Upper lobe of left lung (tissue), 6 donors: ENCODE results near the gene MMP26. TPM values are rescaled to one million over a fixed set of nuclear protein-coding genes. Genes with fewer than 3 reads are reported as not detected.

Source experiments
- ATAC-seq, 2 donors: fragments of 200-7000 bp; cut with Tn5 transposase; one replicate each; pipeline ENCODE4 v1.9.1; 2022; ENCODE audit warnings: mild to moderate bottlenecking in 2 of 2, moderate library complexity in 2 of 2; ENCODE audit not compliant: low FRiP score in 2 of 2
- DNase-seq, 2 donors: peaks; one replicate each; pipeline ENCODE4 v3.0.0-alpha.2; 2019 to 2020
- H3K27ac ChIP-seq, 4 donors: fragments of 200-600 bp; sonication (generic); one replicate each; pipeline ENCODE4 v1.5.1; 2016 to 2019
- H3K27me3 ChIP-seq, 4 donors: fragments of 200-600 bp; sonication (generic); one replicate each; pipeline ENCODE4 v1.5.1; 2017 to 2019
- H3K36me3 ChIP-seq, 4 donors: fragments of 200-600 bp; sonication (generic); one replicate each; pipeline ENCODE4 v1.5.1; 2016 to 2019
- H3K4me1 ChIP-seq, 4 donors: fragments of 200-600 bp; sonication (generic); one replicate each; pipeline ENCODE4 v1.5.1; 2018 to 2019
- H3K4me3 ChIP-seq, 4 donors: fragments of 200-600 bp; sonication (generic); one replicate each; pipeline ENCODE4 v1.5.1; 2017 to 2019; ENCODE audit warnings: mild to moderate bottlenecking in 2 of 4, moderate library complexity in 1 of 4
- H3K9me3 ChIP-seq, 4 donors: fragments of 200-600 bp; sonication (generic); one replicate each; pipeline ENCODE4 v1.5.1; 2018 to 2019
- CTCF ChIP-seq, 6 experiments: fragments of 450-650 bp in 4 of 6; fragments of 200-600 bp in 2 of 6; sonication (generic) in 2 of 6; IDR thresholded peaks; one replicate each; pipeline ENCODE4 v1.5.1; 2016 to 2019; ENCODE audit warnings: antibody characterized with exemption in 6 of 6
- EP300 ChIP-seq, 4 donors: sonication (generic); formaldehyde crosslinking; IDR thresholded peaks; one replicate each; pipeline ENCODE4 v1.5.1; 2017; ENCODE audit warnings: antibody characterized with exemption in 4 of 4, control low read depth in 2 of 4
- POLR2A ChIP-seq, 4 donors: fragments of 450-650 bp; IDR thresholded peaks; one replicate each; pipeline ENCODE4 v1.5.1; 2016 to 2017; ENCODE audit warnings: antibody characterized with exemption in 4 of 4, mild to moderate bottlenecking in 2 of 4
- POLR2AphosphoS5 ChIP-seq, 2 donors: sonication (generic); formaldehyde crosslinking; IDR thresholded peaks; one replicate each; pipeline ENCODE4 v1.5.1; 2017; ENCODE audit warnings: antibody characterized with exemption in 2 of 2
- WGBS, 2 donors: methylation state at CpG; one replicate each; pipeline ENCODE4 v1.1.5; 2017 to 2018; 5-methylcytosine and 5-hydroxymethylcytosine counted together
- total RNA-seq, 6 donors: library from RNA; depleted of rRNA in 4 of 6; stranded (reverse); fragments of >200 nt in 4 of 6; gene quantifications; one replicate each; pipeline versions ENCODE4 v1.1.0 to v1.2.1, GENCODE V29; 2016 to 2021
- donor health status: DM: no; HTN: no; CAD: no; lungs with moderate emphysema.
- donor health status: DM: no; HTN: yes; CAD: no; lungs with severe emphysema.

Gene MMP26
- total RNA-seq, 6 donors from 2014 or later = not detected

- 68 to 84% methylated on average over 1 of the region's 1 CpG for whole genome bisulfite sequencing, 2 donors
- no peaks in the 10 kb centered on the region for H3K9me3 ChIP-seq
- no peaks in the 10 kb centered on the region for H3K4me1 ChIP-seq
- no peak for TF ChIP-seq POLR2A (IDR thresholded peaks at IDR 0.05)
- TF ChIP-seq CTCF (IDR thresholded peaks at IDR 0.05) = no peak
- TF ChIP-seq POLR2AphosphoS5 (IDR thresholded peaks at IDR 0.05) = no peak
- TF ChIP-seq EP300 (IDR thresholded peaks at IDR 0.05) = no peak
- H3K27me3 ChIP-seq = no peaks in the 10 kb centered on the region
- ATAC-seq (no peak), DNase-seq (no peak)
- H3K27ac ChIP-seq = no peak overlapping the region
- no peak overlapping the region for H3K4me3 ChIP-seq
- H3K36me3 ChIP-seq = no peaks in the 10 kb centered on the region
Observed at GRCh38 chr11:4751201-4751600, 46.6 kb downstream of the MMP26 start.

Other genes starting within 250 kb of the MMP26 start
- gene OR52K1, start 222.1 kb upstream of the MMP26 start, total RNA-seq = under 1 TPM in 3 of 6 donors, not detected in 3; 0.03 to 0.22 (median 0.03) TPM
- not detected for gene OR52M1, start 159.6 kb upstream of the MMP26 start, total RNA-seq
- gene OR52I2, start 123.0 kb upstream of the MMP26 start, total RNA-seq = not detected
- gene OR52I1, start 110.7 kb upstream of the MMP26 start, total RNA-seq = not detected
- gene TRIM68, start 96.6 kb upstream of the MMP26 start, total RNA-seq = 10 to 100 TPM in 5 of 6 donors, 1 to 10 TPM in 1; 8.7 to 21.6 (median 13.1) TPM
- gene OR51D1, start 67.3 kb upstream of the MMP26 start, total RNA-seq = not detected
- not detected for gene OR51E1, start 60.8 kb upstream of the MMP26 start, total RNA-seq
- not detected for gene OR51E2, start 6.9 kb upstream of the MMP26 start, total RNA-seq
- not detected for gene OR51F1, start 65.2 kb downstream of the MMP26 start, total RNA-seq
- not detected for gene OR52R1, start 99.6 kb downstream of the MMP26 start, total RNA-seq
- not detected for gene OR51F2, start 116.5 kb downstream of the MMP26 start, total RNA-seq
- not detected for gene OR51S1, start 144.4 kb downstream of the MMP26 start, total RNA-seq
- gene OR51T1, start 177.1 kb downstream of the MMP26 start, total RNA-seq = not detected
- gene OR51A7, start 199.0 kb downstream of the MMP26 start, total RNA-seq = not detected
- not detected for gene OR51G2, start 214.6 kb downstream of the MMP26 start, total RNA-seq
- gene OR51G1, start 219.6 kb downstream of the MMP26 start, total RNA-seq = not detected
- not detected for gene OR51A4, start 242.8 kb downstream of the MMP26 start, total RNA-seq